Measurements from ENCODE around the gene APBA2.

The APBA2 gene

GRCh38 chr15:29128671-29129070, 242.9 kb downstream of the APBA2 start:
- no peak for DNase-seq (ENCODE audit: low read depth)
- TF ChIP-seq, protein P1, sequence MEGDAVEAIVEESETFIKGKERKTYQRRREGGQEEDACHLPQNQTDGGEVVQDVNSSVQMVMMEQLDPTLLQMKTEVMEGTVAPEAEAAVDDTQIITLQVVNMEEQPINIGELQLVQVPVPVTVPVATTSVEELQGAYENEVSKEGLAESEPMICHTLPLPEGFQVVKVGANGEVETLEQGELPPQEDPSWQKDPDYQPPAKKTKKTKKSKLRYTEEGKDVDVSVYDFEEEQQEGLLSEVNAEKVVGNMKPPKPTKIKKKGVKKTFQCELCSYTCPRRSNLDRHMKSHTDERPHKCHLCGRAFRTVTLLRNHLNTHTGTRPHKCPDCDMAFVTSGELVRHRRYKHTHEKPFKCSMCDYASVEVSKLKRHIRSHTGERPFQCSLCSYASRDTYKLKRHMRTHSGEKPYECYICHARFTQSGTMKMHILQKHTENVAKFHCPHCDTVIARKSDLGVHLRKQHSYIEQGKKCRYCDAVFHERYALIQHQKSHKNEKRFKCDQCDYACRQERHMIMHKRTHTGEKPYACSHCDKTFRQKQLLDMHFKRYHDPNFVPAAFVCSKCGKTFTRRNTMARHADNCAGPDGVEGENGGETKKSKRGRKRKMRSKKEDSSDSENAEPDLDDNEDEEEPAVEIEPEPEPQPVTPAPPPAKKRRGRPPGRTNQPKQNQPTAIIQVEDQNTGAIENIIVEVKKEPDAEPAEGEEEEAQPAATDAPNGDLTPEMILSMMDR (IDR thresholded peaks at IDR 0.05; ENCODE audit: low read length, missing control alignments) = no peak

DNA sequence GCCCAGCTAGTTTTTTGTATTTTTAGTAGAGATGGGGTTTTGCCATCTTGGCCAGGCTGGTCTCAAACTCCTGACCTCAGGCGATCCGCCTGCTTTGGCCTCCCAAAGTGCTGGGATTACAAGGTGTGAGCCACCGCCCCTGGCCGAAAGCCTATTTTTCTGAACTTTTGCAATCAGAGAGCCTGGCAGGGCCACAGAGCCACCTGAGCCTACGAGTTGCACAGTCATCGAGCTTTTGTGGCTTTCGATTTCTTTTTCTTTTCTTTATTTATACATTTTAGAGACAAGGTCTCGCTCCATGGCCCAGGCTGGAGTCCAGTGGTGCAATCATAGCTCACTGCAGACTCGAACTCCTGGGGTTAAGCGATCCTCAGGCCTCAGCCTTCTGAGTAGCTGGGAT, 243.4 kb downstream of the APBA2 start:
- no peak overlapping the region for H3K4me3 ChIP-seq (replicated peaks; ENCODE audit: low read depth, low read length)
- no peak for DNase-seq (ENCODE audit: low read depth)
- TF ChIP-seq, protein P1 (IDR thresholded peaks at IDR 0.05; ENCODE audit: low read length, missing control alignments) = no peak

More at GRCh38 chr15:29128671-29129070, 242.9 kb downstream of the APBA2 start:
- H3K4me3 ChIP-seq (replicated peaks; ENCODE audit: low read depth, low read length) = no peak overlapping the region

DNA sequence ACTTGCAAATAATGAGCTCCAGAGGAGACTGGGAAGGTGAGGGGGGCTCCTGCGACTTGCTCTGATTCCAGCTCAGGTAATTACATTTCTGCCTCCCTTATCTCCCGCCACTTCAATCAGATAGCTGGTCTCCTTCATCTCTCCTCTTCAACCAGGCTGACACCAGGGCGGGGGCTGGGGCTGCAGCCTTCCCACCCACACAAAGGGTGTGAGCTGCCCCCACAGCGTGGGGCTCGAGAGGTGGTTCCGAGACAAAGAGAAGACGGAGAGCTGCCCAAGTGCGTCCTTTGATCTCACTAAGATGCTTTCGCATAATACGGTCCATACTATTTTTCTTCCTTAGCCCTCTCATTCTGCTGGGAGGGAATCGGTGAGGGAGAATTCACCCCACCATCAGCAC, 244.2 kb downstream of the APBA2 start:
- DNase-seq (ENCODE audit: low read depth) = no peak
- H3K4me3 ChIP-seq (replicated peaks; ENCODE audit: low read depth, low read length) = no peak overlapping the region
- TF ChIP-seq, protein P1 (IDR thresholded peaks at IDR 0.05; ENCODE audit: low read length, missing control alignments) = no peak

DNA sequence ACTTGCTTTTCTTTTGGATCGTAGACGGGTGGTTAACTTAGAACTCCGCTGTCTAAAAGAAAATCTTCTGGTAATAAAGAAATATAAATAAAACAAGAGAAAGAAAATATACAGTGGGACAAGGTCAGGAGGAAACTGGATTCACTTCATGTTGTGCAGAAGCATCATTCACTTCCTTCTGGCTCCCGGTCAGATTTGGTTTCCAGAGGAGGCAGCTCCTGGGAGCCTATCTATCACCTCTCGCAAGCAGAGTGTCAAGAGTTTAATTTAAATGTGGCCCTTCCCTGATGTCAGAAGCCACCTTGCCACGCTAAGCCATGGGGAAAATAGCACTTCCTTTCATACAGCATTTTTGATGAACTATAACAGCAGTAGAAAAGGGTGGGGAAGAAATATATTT, 244.7 kb downstream of the APBA2 start:
- TF ChIP-seq, protein P1 (IDR thresholded peaks at IDR 0.05; ENCODE audit: low read length, missing control alignments) = no peak
- no peak overlapping the region for H3K4me3 ChIP-seq (replicated peaks; ENCODE audit: low read depth, low read length)
- DNase-seq (ENCODE audit: low read depth) = no peak

- DNase-seq (ENCODE audit: low read depth) = no peak
- H3K4me3 ChIP-seq (replicated peaks; ENCODE audit: low read depth, low read length) = no peak overlapping the region
- TF ChIP-seq, protein P1 (IDR thresholded peaks at IDR 0.05; ENCODE audit: low read length, missing control alignments) = no peak
Observed at GRCh38 chr15:29130951-29131839, 245.4 kb downstream of the APBA2 start.

DNA sequence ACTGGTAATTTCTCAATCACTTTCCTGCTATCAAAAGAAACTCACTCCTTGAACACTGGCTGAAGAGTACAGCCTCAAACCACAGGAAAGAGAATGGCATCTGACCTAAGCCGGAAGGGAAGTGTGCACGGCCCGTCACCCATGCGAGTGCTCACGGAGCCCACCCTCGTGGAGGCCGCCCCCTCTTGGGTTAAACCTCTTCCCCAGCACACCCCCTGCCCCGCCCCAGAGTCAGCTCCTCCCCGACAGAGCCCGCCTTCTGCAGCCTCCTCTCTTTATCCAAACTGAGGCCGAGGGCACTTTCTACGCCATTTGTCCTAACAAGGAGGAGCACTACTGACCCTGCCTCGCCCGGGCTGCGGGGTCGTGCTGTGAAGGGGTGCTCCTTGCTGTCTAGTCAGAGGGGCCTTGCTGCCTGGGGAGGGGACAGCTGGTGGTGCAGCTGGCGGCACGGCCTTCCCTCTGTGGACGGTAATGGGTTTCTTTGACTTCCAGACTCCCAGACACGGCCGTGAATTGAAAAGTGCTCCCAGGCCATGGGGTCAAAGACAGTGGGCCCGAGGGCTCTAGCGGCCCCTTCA, 246.2 kb downstream of the APBA2 start:
- TF ChIP-seq, protein P1 (IDR thresholded peaks at IDR 0.05; ENCODE audit: low read length, missing control alignments) = no peak
- no peak overlapping the region for H3K4me3 ChIP-seq (replicated peaks; ENCODE audit: low read depth, low read length)
- no peak for DNase-seq (ENCODE audit: low read depth)
